Measurements from ENCODE around the gene USF1. TPM values are rescaled to one million over a fixed set of nuclear protein-coding genes. Genes with fewer than 3 reads are reported as not detected.

Gene USF1
- total RNA-seq, 1 experiment from 2014 or later, result 59.2 TPM

GRCh38 chr1:161044535-161044907 lies 1.3 kb downstream of the USF1 start:
- Histone ChIP-seq H2BK120ac (ENCODE audit: low read depth, low read length, poor library complexity, severe bottlenecking) (no peak overlapping the region), H3K14ac (ENCODE audit: insufficient read depth, low read length) (no peak overlapping the region), H4K8ac (replicated peaks; ENCODE audit: insufficient read length, low read depth, low read length) (no peak overlapping the region), H3K4me1 (ENCODE audit: insufficient read depth, low read length) (peaks cover 2% of the 10 kb centered on the region; the same call in 1 of the 2 replicates), H3K4ac (ENCODE audit: low read depth, low read length) (no peak overlapping the region), H4K20me1 (ENCODE audit: control insufficient read depth, insufficient read depth, insufficient read length) (no peaks in the 10 kb centered on the region), H3K18ac (ENCODE audit: insufficient read length, low read depth, low read length) (no peak overlapping the region), H2BK12ac (ENCODE audit: insufficient read length, low read depth, low read length) (no peak overlapping the region), H3K23me2 (ENCODE audit: insufficient read length, low read depth, low read length, poor library complexity, severe bottlenecking) (peaks cover 8% of the 10 kb centered on the region), H3K27ac (ENCODE audit: insufficient read length, low read depth, low read length) (no peak overlapping the region), H3K23ac (ENCODE audit: insufficient read length, low read depth, low read length) (no peak overlapping the region), H2AK5ac (ENCODE audit: insufficient read length, low read length) (no peak overlapping the region), H3K9ac (ENCODE audit: extremely low read depth, insufficient read length, low read length) (peak overlapping the region; percentile 52), H3T11ph (ENCODE audit: low read length) (no peak overlapping the region), H3K27me3 (ENCODE audit: insufficient read depth, low read length) (no peaks in the 10 kb centered on the region; the same call in 1 of the 2 replicates), H2AFZ (ENCODE audit: low read length) (no peak overlapping the region), H2BK5ac (ENCODE audit: insufficient read length, low read length) (no peak overlapping the region), H4K91ac (ENCODE audit: insufficient read length, low read depth, low read length) (no peak overlapping the region), H3K79me1 (ENCODE audit: insufficient read depth, low read depth, low read length, poor library complexity, severe bottlenecking) (no peaks in the 10 kb centered on the region), H2BK15ac (ENCODE audit: low read depth, low read length) (no peak overlapping the region), H3K4me2 (ENCODE audit: insufficient read depth, insufficient read length, low read length) (peak overlapping the region; percentile 64), H3K79me2 (ENCODE audit: insufficient read depth, low read length) (peaks cover 3% of the 10 kb centered on the region; the same call in 1 of the 2 replicates), H2BK20ac (ENCODE audit: low read depth, low read length, poor library complexity, severe bottlenecking) (no peak overlapping the region), H4K5ac (ENCODE audit: insufficient read length, low read depth, low read length) (no peak overlapping the region), H3K9me3 (ENCODE audit: control insufficient read depth, low read depth, low read length) (no peaks in the 10 kb centered on the region), H3K56ac (ENCODE audit: insufficient read length, low read depth, low read length) (no peak overlapping the region)
- Mint-ChIP-seq H3K27me3 (ENCODE audit: low read depth) (peaks cover 32% of the 10 kb centered on the region), H3K36me3 (ENCODE audit: insufficient read depth in 1 of 3, low read depth in 3 of 3) (peaks cover 34 to 51% (median 45%) of the 10 kb centered on the region in 3 experiments), H3K4me1 (peaks cover 15 to 18% of the 10 kb centered on the region in 2 experiments), H3K4me3 (peak overlapping the region; percentile 92 to 94), H3K9me3 (peaks cover 12% of the 10 kb centered on the region in 2 experiments), H3K27ac (peak overlapping the region in 1 of 3 experiments; percentile 86; a peak in 1 of 7 replicates)
- no peak for DNase-seq
- TF ChIP-seq CTCF (conservative IDR thresholded peaks at IDR 0.05), result no peak
